ENCODE results near the gene FIG4.
"Not testable (repeated sequence)": the region's sequence is repeated elsewhere in the genome, so short reads cannot be mapped to it uniquely, and the experiment has no call there.

Gene FIG4

GRCh38 chr6:109794201-109794923 is 103.3 kb downstream of the FIG4 start:
- DNase-seq (ENCODE audit: low read depth in 3 of 3): no peak

GRCh38 chr6:109795994-109796555 is 105.0 kb downstream of the FIG4 start:
- no peak for DNase-seq (ENCODE audit: low read depth in 3 of 3)

DNA sequence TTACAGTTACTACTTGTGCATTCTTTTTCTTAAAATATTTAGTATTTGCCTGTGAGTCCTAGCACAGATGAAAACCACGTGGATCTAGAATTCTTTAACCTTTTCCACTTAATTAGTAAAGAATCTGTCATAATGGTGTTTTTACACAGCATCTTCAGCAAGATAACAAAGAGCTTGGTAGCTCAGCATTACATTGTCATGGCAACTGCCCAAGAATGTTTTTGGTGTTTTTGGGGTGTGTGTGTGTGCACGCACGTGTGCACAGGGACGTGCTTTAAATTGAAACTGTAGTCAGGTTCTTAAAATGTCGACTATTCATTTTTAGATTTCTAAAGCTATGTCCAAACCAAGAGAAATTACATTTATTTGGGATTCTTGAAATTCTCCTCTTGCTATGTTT is 108.0 kb downstream of the FIG4 start:
- no peak for DNase-seq (ENCODE audit: low read depth in 3 of 3)

- no peak for DNase-seq (ENCODE audit: low read depth in 3 of 3)
Measured at GRCh38 chr6:109799664-109800063, 108.6 kb downstream of the FIG4 start.

GRCh38 chr6:109800771-109801170 is 109.7 kb downstream of the FIG4 start:
- no peak for DNase-seq (ENCODE audit: low read depth in 3 of 3)

DNA sequence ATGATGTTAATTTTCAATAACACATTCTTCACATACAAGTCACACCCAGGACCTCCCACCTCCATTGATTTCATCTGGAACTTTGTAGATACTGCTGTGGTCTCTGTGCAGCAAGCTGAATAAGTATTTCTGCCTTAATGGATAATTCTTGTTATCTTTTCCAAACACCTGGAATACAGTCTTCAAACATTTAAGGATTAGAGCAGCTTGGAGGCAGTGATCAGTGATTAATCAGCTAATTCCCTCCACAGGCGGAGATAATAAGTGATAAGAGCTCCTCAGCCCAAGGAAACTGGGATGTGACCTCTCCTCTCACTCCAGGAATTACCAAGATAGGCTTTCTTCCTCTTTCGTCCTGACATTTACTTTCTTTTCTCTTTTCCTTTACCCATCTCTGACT is 110.7 kb downstream of the FIG4 start:
- DNase-seq (ENCODE audit: low read depth in 3 of 3): no peak

- no peak for DNase-seq (ENCODE audit: low read depth in 3 of 3)
Measured at GRCh38 chr6:109804020-109804419, 112.9 kb downstream of the FIG4 start.

DNA sequence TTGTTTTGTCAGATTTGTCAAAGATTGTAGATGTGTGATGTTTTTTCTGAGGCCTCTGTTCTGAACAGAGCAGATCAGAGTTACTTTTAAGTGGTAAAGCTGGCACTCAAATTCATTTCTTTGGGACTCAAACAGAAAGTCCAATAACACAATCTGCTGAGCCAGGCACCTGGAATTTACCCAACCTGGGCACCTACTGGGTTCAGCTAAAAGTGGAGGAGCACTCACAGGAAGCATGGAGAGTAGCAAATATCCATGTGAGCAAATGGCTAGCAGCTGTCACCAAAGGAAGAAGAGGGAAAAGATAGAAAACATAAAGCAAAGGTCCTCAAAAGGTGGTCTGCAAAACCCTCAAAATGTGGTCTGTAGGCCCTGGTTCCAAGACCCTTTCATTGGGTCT is 116.8 kb downstream of the FIG4 start:
- no peak for DNase-seq (ENCODE audit: low read depth in 3 of 3)

DNA sequence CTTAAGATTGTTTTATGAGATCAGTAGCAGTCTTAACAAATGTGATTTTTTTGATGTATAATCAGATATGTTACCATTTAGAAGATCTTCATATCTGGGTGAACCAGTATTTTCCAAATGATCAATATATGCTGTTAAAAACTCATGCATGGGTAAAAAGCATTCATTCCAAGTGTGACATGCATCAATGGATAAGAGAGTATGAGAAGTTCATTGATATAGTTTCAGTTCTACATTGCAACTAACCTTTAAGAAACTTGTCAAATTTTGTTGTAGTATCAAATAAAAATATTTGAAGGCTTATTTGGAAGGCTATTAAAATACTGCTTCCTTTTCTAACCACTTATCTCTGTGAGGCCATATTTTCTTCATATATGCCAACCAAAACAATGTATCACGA is 117.7 kb downstream of the FIG4 start:
- no peak for DNase-seq (ENCODE audit: low read depth in 3 of 3)

GRCh38 chr6:109815054-109815453 is 124.0 kb downstream of the FIG4 start:
- no peak for DNase-seq (ENCODE audit: low read depth in 3 of 3)

GRCh38 chr6:109816452-109817374 is 125.6 kb downstream of the FIG4 start:
- DNase-seq (ENCODE audit: low read depth in 3 of 3): no peak

DNA sequence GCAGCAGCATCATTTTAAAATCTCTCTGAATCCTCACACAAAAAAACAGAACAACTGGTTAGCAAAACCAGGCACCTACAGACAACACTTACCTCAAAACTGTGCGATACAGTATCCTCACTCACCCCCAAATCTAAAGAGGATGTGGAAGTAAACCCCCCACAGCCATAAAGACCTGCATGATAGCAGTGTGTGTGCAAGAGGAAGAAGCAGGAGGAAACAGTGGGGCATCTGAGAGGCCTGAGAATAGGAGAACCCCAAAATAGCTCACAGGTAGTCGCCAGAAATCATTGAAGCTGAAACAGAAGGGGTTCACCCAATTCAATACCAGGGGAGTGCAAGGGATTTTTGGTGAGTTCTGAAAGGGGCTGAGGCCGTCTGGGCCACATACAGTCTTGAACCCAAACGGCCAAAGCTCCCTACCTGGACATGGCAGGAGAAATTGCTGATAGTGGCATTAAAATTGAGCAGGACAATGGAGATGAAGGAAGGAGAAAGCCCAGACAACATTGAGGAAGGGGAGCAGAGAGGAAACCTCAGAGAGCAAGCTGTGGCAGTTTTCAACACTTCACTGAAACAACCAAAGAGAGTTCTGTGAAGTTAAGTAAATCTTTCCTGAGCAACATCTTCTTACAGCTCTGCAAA is 129.7 kb downstream of the FIG4 start:
- DNase-seq (ENCODE audit: low read depth in 3 of 3): no peak

DNA sequence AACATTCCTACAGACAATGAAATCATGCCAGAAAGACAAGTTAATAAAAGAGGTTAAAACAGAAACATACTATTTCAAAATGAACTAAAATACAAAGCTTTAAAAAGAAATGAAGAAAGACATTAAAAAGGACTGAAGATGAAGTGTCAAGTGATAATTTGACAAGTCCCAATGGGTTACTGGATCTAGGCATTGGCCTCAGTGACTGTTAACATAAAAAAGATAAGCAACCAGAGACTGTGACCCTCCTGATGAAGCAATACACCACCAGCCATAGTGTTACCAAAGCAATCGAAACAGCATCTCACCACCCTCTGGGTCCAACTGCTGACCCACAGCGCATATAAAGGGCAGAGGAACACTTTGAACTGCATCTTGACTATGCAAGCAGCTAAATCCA is 130.3 kb downstream of the FIG4 start:
- DNase-seq (ENCODE audit: low read depth in 3 of 3): no peak

DNA sequence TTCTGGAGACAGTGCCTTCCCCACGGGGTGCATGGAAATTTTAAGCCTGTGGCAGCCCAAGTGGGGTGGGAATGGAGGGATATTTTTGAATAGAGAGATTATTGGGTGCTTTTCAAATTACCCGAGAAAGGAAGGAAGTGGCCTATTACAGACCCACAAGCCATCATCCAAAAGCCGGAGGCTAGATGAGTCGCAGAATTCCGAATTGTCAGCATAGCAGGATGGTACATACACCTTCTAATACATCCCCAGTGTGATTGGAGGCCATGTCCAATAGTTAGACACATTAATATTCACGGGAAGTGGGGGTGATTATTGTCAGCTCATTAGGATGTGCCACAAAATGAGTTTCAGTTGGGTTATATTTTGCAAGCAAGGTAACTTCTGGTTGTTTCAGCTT is 133.0 kb downstream of the FIG4 start:
- DNase-seq (ENCODE audit: low read depth in 3 of 3): no peak

DNA sequence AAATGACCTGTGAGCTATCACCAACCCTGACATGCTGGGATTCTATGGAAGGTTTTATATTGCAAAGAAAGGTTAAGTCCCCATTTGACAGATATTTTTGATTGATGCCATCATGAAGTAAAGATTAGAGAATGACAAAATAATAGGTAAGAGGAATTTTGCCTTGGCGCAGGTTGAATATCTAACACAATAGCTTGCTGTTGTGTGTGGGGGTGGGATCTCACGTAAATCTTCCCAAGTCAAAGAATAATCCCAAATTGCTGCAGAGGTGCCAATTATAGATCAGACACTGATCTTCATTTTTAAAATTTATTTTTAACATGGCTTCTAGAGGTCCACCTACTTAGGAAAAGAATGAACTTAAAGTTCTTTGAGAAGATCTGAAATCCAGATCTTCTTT is 135.5 kb downstream of the FIG4 start:
- DNase-seq (ENCODE audit: low read depth in 3 of 3): no peak

DNA sequence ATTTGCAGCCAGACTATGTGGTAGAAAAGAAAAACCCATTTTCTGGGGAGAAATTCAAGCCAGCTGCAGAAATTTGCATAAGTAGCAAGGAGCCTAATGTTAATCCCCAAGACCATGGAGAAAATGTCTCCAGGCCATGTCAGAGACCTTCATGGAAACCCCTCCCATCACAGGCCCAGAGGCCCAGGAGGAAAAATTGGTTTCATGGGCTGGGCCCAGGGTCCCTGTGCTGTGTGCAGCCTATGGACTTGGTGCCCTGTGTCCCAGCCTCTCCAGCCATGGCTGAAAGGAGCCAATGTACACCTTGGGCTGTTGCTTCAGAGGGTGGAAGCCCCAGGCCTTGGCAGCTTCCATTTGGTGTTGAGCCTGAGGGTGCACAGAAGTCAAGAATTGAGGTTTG is 140.3 kb downstream of the FIG4 start:
- DNase-seq (ENCODE audit: low read depth in 3 of 3): not testable (repeated sequence)

- no peak for DNase-seq (ENCODE audit: low read depth in 3 of 3)
Measured at GRCh38 chr6:109834131-109834530, 143.0 kb downstream of the FIG4 start.

DNA sequence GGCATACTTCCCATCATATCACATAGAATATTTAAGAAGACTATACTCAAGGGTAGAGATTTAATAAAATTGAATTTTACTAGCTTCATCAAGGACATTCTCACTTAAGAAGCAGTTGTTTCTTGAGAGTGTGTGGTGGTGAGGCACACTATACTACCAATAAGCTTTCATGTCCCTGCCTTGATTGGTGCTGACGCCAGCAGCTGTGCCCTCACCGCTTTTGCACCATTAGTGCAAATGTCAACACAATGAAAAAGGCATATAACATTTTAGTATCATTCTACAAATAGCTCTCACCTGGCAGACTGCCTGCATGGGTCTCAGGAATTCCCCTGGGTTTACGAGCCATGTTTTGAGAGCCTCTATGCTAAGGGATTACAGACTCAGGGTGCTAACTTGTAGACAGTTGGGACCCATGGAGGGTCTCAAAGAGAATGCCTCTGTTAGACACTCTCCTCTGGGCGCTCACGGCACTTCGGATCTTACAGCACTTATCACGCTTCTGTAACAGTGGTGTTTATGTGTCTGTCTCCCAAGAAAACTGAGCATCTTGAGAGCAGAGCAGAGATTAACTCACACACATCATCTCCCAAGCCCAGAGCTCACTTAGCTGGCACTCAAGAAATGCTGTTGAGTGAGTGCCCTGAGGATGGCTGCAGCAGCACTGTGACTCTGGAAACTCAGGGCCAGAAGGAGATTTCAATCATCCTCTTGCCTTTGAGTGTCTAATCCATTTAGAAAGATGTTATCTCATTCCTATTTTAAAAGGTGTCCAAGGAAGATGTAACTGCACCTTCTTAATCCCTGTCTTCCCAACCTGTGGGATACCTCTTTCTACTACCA is 143.7 kb downstream of the FIG4 start:
- DNase-seq (ENCODE audit: low read depth in 3 of 3): no peak

GRCh38 chr6:109840034-109840433 is 148.9 kb downstream of the FIG4 start:
- no peak for DNase-seq (ENCODE audit: low read depth in 3 of 3)

GRCh38 chr6:109840796-109841195 is 149.7 kb downstream of the FIG4 start:
- no peak for DNase-seq (ENCODE audit: low read depth in 3 of 3)

DNA sequence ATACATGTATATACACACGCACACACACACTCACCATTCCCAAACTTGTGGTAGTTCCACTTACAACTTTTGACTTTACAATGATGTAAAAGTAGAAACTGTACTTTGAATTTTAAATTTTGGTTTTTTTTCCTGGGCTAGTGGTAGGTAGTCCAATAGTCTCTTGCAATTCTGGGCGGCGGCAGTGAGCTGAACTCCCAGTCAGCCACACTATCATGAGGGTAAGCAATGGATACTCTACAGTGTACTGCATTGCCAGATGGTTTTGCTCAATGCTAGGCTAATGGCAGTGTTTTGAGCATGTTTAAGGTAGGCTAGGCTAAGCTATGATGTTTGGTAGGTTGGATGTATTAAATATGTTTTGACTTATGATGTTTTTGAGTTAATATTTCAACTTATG is 150.8 kb downstream of the FIG4 start:
- DNase-seq (ENCODE audit: low read depth in 3 of 3): no peak

All from stimulated activated CD4-positive, alpha-beta T cell treated with anti-CD3 and anti-CD28 coated beads, TNF-alpha, amount 100 ng/mL, for 48 hours (primary cell).